A549 (cell line): Measurements from ENCODE around the gene STK33.

Source experiments
- EHMT2 ChIP-seq: fragments of 200-600 bp; sonication (generic); IDR thresholded peaks from 2 replicates; pipeline ENCODE4 v1.6.1; 2016; ENCODE audit warnings: antibody characterized with exemption, low read depth, mild to moderate bottlenecking, moderate library complexity
- MAFK ChIP-seq: fragments of 450-650 bp; IDR thresholded peaks from 2 replicates; pipeline ENCODE4 v1.6.1; 2014; ENCODE audit not compliant: partially characterized antibody
- POLR2A ChIP-seq: IDR thresholded peaks from 2 replicates; pipeline ENCODE4 v1.6.1; 2012; ENCODE audit warnings: mild to moderate bottlenecking, low read length
- POLR2AphosphoS2 ChIP-seq: conservative IDR thresholded peaks from 2 replicates; pipeline ENCODE4 v1.6.1; 2012; ENCODE audit warnings: low read length, improper control_type of control experiment, inconsistent platforms
- RAD21 ChIP-seq, 2 experiments: fragments of >200 bp in 1 of 2; sonication (Bioruptor Twin) in 1 of 2; formaldehyde crosslinking in 1 of 2; IDR thresholded peaks in 1 of 2; conservative IDR thresholded peaks in 1 of 2; 2 replicates in 1 of 2; 3 replicates in 1 of 2; pipeline ENCODE4 v1.6.1; 2012 to 2018; ENCODE audit warnings: inconsistent platforms in 1 of 2
- TF ChIP-seq, protein P1 (sequence below): fragments of >200 bp; sonication (Bioruptor Twin); formaldehyde crosslinking; IDR thresholded peaks from 3 replicates; pipeline ENCODE4 v1.5.1; 2016

DNA sequence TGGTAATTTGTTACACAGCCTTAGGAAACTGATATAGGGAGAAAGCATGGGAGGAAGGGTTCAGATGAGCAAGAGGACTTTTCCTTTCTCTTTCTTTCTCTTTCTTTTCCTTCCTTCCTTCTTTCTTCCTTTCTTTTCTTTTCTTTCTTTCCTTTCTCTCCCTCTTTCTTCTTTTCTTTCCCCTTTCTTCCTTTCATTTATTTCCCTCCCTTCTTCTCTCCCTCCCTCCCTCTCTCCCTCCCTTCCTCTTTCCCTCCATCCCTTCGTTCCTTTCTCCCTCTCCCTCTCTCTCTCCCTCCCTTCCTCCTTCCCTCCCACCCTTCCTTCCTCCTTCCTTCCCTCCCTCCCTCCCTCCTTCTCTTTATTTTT, 222.5 kb downstream of the STK33 start:
- TF ChIP-seq, protein P1, sequence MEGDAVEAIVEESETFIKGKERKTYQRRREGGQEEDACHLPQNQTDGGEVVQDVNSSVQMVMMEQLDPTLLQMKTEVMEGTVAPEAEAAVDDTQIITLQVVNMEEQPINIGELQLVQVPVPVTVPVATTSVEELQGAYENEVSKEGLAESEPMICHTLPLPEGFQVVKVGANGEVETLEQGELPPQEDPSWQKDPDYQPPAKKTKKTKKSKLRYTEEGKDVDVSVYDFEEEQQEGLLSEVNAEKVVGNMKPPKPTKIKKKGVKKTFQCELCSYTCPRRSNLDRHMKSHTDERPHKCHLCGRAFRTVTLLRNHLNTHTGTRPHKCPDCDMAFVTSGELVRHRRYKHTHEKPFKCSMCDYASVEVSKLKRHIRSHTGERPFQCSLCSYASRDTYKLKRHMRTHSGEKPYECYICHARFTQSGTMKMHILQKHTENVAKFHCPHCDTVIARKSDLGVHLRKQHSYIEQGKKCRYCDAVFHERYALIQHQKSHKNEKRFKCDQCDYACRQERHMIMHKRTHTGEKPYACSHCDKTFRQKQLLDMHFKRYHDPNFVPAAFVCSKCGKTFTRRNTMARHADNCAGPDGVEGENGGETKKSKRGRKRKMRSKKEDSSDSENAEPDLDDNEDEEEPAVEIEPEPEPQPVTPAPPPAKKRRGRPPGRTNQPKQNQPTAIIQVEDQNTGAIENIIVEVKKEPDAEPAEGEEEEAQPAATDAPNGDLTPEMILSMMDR: no peak
- TF ChIP-seq RAD21 (conservative IDR thresholded peaks at IDR 0.05 in 1 of 2, IDR thresholded peaks at IDR 0.05 in 1 of 2) (no peak), POLR2A (no peak), EHMT2 (no peak), MAFK (no peak), POLR2AphosphoS2 (no peak)
